Left renal cortex interstitium (tissue), 4 donors: ENCODE data around the gene NEMP1. TPM values are rescaled to one million over a fixed set of nuclear protein-coding genes. Genes with fewer than 3 reads are reported as not detected.
"Not testable (repeated sequence)": the region's sequence is repeated elsewhere in the genome, so short reads cannot be mapped to it uniquely, and the experiment has no call there.

ENCODE experiments used
- DNase-seq, 4 donors: peaks; one replicate each; pipeline ENCODE4 v3.0.0-alpha.2; 2013; ENCODE audit warnings: low read depth in 4 of 4, low spot score in 2 of 4, missing footprints in 1 of 4
- polyA plus RNA-seq, 4 donors: library from polyadenylated mRNA; unstranded; fragments of 120-200 nt; gene quantifications; one replicate each; pipeline ENCODE4 v1.2.1, GENCODE V29; 2013; ENCODE audit not compliant: insufficient read length in 4 of 4

The NEMP1 gene
- polyA plus RNA-seq, 4 donors, result 19.0 to 30.0 (median 24.1) TPM

DNA sequence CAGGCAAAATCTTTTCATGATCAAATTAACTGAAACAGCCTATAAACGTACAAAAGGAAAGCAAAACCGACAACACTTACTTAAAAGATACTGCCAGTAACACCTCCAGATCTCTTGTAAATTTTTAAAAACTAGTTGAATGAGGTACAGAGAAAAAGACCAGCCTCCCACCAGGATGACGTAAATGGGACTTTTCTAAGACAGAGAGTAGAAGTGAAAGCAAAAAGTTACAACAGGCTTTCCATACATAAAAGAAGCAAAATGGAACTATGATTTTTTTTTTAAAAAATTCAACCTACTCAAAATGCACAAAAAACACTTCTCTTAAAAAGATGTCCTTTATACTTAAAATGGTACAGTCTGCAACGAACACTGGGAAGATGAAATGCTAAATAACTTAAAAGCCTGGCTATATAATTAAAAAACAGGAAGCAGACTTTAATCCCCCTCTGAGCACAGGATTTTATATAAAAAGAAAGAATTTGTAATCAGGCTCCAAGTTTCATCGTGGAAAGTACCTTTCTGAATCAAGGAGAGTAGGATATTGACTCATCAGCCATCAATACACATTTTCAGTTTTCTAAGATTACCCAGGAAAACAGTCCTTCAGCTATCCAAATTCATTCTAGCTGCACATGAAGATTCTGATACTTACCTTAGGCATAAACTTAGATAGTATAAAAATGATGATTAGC lies 14.5 kb downstream of the NEMP1 start:
- DNase-seq, result no peak

DNA sequence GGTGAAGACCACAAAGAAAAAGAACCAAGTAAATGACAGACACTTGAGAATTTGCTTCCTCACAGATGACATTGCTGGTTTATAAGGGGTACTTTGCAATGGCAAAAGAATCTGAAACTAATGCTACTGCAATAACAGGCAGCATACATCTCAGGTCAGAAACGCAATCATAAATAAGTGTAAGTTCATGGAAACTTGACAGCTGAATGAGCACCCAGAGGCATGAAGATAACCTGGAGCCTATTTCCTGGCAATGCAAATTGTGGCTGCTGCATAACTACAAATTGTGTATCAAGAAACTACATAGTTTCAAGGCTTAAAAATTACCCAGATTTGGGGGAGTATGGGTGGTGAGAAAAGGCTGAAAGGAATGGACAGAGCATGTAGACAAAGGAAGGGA lies 20.1 kb downstream of the NEMP1 start:
- no peak for DNase-seq

DNA sequence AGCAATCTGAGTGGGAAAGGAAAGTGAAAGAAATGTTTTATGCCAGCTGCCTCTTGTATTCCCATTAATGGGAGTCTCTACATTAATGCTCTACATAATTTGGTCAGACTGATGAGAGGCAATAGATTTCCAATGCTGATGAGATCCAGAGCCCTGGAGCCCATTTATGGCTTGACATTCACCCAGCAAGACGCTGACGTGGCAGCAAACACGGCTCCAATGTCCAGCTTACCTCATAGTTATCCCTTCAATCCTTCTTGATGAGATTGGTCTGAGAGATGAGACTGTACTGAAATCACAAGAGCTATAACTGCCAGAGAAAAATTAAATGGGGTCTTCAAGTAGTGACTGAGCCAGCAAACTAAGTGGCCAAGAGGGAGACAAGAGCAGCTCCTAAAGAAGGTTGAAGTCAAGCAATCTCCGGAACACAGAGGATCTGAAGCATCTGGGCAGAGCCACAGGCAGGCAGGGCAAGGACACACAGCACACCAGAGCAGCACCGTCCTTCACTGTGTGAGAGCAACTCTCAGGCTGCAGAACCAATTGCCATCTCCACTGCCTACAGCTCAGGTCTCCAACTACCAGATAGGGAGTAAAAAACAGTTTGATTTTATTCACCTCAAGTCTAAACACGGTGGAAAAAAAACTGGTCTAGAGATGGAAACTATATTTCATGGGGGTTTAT lies 21.4 kb downstream of the NEMP1 start:
- no peak for DNase-seq

DNA sequence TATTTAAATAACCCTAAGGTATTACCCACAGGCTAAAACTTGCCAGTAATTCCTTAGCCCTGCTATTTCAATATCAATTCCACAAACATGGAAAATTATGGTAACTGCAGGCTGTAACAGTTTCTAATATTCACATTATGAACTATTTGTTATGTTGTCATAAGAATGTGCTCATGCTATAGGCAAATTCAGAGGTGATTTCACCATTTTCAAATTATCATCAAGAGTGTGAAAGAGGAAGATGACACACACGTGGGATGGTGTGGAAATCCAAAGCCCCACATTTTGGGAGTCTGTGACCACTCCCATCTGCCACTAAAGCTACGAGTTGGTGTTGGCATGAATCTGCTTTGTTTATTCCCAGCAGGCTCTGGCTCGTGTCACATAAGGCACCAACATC lies 22.8 kb downstream of the NEMP1 start:
- no peak for DNase-seq

DNA sequence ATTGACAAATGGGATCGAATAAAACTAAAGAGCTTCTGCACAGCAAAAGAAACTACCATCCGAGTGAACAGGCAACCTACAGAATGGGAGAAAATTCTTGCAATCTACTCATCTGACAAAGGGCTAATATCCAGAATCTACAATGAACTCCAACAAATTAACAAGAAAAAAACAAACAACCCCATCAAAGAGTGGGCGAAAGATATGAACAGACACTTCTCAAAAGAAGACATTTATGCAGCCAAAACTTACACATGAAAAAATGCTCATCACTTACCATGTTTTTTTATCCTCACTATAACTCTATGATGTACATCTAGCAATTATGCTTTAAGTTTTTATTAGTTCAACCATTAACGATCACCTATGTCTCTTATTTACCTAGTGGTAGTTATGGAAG lies 24.7 kb downstream of the NEMP1 start:
- DNase-seq, result not testable (repeated sequence)

DNA sequence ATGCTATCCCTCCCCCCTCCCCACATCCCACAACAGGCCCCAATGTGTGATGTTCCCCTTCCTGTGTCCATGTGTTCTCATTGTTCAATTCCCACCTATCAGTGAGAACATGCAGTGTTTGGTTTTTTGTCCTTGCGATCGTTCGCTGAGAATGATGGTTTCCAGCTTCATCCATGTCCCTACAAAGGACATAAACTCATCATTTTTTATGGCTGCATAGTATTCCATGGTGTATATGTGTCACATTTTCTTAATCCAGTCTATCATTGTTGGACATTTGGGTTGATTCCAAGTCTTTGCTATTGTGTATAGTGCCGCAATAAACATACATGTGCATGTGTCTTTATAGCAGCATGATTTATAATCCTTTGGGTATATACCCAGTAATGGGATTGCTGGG lies 25.4 kb downstream of the NEMP1 start:
- not testable (repeated sequence) for DNase-seq

DNA sequence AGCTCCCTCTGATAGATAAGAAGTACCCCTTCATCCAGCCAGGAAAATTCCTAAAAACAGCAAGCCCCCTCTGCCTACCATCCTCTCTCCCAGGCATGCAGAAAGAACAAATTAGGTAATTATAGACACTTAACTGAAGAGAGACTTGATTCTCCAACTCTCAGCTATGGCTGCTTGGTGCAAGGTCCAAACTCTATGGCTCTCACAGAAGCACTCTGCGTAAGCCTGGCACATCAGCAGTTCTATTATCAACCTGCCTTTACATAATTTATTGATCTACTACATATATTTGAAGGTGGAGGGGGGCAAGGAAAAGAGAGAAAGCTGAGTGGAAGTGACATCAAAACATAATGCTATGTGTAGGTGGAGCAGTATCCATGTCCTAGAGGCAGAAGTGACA lies 27.6 kb downstream of the NEMP1 start:
- no peak for DNase-seq

DNA sequence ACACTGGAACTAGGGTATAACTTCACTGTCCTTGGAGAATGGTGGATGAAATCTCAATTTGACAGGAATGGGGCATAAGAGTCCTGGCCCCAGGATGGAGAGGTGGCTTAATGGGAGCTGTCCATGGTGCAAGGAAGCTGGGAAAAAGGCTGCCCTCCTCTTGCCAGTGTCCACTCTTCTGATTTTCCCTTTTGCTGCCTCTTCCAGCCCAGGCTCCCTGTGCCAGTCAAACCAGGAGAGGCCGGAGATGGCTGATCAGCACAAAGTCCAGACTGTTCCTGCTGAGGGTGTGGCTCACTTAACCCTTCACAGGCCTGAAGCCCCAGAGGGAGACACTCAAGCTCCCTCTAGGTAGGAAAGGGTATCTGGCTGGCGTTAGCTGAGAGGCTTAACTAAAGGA lies 28.7 kb downstream of the NEMP1 start, which contains the start of gene MYO1A:
MYO1A (minus strand) TSS at position 240 of the 400 bp plus-strand sequence. CDS start 1,806 bp downstream, outside the sequence.
- no peak for DNase-seq

DNA sequence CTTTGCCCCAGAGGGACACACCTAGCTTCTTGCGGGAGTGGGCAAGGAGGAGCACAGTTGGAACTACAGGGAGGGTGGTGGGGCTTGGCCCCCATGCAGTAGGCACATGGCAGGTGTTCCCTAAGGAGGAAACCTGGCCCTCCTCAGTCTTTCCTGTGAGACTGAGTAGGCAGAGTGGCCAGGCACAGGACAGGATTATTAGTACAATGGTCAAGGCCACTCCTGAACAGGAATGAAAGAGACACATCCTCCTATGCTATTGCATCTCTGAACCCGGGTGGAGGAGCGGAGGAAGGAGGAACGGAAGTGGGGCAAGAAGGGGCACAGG lies 29.5 kb downstream of the NEMP1 start:
- DNase-seq, result no peak

DNA sequence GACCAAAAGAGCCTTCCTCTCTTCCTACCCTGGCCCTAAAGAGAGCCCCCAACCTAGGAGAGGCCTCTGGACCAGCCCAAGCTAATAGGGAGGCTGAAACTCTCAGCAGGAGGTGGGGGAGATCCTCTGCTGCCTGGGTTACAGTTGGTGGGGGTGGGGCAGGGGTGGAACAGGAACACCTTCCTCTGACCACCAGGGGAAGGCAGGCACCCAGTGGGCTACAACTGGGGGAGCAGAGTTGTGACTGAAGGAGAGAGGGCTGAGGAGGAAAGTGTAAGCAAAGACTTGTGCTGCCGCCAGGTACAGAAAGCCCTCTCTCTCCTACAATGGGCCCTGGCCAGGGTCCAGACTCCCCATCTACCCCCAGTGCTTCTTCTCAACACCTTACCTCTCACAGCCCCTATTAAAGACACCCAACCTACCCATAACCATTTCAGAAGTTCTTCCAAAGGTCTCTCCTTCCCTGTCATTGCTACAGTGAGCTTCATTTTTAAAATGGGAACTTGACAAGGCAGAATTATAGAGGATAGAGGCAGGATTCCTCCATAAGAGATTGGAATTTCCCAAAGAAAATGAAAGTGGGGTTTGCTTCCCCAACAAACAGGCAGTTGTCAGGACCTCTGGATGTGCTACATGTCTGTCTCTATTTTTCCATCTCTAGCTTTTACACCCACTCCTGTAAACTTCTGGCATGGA lies 30.0 kb downstream of the NEMP1 start:
- no peak for DNase-seq

DNA sequence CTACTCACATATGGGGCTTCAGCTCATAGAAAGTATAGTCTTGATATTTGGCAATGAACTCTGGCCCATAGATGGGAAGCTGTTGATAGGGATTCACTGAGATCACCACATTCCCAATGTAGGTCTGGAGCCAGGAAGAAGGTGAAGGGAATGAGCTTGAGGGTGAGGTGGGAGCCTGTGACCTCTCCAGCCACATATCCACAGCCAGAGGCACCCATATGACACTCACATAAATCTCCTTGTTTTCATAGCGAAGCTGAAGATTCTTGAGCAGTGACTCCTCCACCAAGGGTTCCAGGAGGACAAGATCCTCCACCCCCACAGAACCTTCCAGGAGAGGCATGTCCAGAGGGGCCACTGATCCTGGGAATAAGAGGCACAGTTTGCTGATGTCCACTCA lies 30.6 kb downstream of the NEMP1 start:
- no peak for DNase-seq

DNA sequence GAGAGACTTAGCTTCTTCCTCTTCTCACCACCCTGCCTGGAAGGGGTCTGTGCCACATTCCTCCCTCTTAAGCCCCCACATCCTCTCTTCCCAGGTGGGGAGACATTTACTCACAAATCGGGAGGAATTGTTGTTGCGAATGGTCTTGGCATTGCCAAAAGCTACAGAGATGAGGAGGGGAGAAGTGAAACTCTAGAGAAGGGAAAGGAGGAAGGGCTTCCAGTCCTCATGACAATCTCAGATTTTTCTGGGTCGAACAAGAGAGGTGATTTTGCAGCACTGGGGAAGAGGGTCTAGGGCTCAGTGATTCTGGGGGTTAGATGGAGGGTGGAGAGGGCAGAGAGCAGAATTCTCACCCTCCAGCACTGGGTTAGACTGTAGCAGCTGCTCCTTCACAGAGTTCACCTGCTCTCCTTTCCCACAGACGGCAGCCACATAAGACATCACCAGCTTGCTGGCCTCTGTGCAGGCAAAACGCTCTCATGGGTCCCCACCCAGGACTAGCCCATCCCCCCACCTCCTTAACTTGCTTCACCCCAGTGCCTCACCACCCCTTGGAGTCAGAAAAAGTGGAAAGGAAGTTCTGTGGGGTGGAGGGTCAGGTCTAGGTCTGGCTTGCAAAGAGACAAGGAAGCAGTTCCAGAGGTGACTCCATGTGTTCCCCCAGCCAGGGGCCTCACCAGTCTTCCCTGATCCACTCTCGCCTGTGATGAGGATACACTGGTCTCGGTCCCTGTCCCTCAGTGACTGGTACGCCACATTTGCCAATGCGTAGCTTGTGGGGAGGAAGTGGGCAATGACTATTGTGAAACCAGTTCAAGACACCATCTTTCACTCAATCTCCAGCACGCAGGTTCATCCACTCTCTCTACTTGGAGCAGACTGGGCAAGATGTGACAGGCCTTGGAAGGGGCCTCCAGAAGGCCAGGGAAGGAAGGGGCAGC lies 31.4 kb downstream of the NEMP1 start:
- no peak for DNase-seq

DNA sequence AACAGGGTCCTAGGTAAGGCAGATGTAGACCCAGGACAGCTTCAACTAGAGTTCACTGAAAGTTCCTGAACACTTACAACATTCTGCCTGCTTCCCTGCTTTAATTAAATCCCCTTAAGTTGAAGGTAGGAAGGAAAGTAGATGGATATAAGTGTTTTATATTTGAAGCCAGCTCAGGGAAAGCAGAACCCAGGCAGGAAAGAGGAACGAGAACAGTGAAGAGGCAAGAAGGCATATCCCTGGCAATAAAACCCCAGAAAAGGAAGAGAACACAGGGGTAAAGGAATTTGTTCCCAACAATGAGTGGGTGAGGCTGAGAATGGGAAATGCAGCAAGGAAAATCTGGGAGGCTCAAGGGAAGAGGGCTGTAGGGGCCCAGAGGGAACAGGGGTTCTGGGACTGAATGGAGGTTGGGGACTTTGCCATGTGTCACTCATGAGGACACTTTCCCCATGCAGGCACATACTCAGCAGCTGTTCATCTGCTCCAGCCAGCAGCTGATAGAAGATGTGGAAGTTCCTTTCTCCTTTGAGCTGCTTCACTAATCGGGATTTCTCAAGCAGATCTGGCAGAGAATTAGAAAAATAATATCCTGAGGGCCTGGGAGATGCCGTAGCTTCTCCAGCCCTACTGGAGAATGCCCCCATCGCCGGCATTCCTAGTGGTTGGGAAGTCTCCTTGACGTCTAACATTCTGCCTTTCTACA lies 32.4 kb downstream of the NEMP1 start:
- no peak for DNase-seq

DNA sequence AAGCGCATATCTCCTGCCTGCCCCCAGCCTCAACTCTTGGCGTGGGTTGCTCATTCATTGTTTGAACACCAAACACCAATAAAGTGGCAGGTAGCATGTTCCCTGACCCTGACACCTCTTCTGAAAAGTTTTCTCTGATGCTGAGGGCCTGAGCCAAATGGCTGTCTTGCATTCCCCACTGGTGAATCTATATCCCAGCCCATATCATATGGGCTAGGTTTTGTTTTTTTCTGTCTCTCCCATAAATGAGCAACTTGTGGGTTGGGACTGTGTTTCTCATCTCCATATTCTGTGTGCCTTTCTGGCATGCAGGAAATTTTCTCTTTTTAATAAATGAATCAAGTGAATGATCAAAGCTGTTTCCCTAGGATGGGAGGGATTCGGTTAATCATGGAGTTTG lies 33.7 kb downstream of the NEMP1 start:
- DNase-seq, result no peak

DNA sequence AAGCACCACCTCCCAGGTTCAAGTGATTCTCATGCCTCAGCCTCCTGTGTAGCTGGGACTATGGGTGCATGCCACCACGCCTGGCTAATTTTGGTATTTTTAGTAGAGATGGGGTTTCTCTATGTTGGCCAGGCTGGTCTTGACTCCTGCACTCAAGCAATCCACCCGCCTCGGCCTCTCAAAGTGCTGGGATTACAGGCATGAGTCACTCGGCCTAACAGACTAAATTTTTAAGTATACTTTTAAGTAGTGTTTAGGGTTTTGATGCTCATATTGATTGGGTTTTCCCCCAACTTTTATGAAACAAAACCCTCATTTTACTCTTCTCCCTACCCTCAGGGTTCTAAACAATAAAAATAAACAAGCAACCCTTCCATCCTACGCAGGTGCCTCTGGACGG lies 34.1 kb downstream of the NEMP1 start:
- no peak for DNase-seq

DNA sequence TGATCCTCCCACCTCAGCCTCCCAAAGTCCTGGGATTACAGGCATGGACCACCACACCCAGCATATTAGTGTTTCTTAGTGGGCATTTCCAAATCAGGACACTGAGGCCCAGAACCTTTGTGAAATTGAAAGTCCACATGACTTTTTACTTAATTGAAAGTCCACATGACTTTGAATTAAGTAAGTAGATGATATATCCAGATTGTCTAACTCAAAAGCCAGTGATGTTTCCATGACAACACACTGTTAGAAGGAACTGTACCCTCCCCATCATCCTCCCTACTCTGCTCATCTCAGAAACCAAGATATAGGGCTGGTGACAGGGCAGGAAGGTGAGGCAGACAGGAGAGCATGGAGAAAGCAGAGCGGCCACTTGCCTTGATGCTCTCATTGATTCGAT lies 35.9 kb downstream of the NEMP1 start:
- no peak for DNase-seq

DNA sequence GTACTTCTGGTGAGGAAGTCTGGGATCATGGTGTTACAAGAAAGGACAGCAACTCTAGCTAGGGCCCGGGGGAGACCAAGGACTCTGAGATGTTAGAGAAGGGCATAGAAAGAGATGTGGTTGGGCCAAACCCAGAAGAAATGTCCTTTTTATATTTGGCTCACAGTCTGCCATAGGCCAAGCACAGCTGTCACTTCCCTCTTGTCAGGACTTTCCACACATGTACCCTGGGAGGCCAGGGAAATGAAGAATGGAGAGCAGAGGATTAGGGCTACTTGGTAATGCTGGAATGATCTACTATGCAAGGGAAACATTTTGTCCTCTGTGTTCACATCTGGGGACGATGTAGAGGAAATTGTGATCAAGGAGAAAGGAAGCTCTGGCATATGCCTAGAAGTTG lies 37.8 kb downstream of the NEMP1 start:
- DNase-seq, result no peak

DNA sequence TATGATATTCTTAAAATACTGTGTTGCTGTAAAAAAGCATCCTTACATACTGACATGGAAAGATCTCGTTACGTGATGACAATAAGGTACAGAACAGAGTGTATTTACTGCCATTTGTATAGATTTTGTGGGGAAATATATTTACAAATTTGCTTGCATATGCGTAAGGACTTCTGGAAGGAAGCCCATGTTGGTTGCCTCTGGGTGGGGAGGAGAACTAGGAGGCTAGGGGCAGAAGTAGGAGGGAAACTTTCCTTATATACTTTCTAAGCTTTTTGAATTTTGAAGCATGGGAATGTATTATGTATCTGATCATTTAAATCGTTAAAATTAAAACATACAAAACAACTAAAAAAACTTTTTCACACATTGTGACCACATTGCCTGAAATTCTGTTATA lies 38.4 kb downstream of the NEMP1 start:
- DNase-seq, result no peak

DNA sequence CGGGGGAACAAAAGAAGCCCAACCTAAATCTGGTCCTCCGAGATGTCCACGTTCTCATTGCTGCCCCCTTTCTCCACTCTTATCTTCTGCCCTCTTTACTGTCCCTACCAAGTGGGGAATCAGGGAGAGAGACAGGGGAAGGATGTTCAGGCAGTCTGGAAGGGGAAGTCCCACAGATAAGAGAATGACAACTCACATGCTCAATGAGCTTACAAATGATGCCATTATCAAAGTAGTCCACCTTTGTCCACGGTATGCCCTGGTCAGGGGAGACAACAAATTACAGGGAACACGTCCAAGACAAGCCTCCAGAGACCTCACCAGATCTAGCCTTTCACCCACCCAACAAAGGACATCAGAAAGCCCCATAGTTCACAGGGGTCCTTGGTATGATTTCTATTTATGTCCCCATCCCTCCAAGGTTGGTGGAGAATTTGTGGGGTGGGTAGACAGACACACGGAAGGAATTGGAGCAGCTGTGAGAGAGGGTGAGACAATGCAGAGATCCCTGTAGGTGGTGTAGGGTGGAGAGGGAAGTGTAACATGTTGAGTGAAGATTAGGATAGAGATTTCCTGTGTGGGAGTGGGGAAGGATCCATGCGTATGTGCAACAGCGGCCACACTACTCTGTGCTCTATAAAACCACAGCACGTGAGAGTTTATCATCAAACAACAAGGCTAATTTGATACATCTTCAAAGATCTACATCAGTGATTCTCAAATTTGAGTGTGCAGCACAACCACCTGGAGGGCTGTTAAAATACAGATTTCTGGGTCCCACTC lies 39.4 kb downstream of the NEMP1 start:
- no peak for DNase-seq
